NCI-H82 (cell line): ENCODE data around the gene TLCD3B.

ENCODE experiments used
- DNase-seq: peaks from one replicate; lab custom pipeline; 2025; lab: John Stamatoyannopoulos, UW

TLCD3B gene

DNA sequence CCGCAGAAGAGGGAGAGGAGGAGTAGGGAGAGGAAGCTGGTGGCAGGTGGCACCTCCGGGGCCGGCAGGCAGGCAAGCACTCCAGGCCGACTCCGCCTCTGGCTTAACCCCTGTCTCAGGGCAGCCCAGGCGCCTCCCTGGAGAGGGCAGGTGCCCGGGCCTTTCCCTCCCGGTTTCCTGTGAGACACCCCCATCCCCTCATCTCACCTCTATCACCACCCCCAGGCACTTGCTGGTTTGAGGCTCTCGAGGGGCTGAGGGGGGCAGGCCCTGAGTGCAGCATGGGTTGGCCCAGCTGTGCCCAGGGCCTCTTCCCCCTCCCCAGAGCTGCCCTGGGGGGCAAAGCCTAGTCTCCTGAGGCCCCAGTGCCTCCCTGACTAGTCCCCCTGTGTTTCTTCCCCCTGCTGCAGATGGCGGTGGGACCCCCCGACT lies 26.2 kb downstream of the TLCD3B start:
- DNase-seq = peak; percentile 51

DNA sequence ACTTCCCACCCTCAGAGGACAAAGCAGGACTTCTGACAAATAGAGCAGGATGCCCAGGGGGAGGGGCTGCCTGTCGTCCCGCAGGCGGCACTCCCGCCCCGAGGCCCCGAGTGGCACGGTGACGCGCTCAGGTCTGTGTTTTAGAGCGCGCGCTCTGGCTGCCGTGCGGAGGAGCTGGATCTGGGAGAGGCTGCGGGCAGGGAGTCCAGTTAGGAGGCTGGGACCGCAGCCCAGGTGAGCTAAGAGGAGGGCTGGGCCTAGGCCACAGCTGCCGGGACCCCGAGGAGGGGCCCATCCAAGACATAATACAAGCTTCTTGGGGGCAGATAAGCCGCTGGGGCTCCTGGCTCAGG lies 26.7 kb downstream of the TLCD3B start:
- no peak for DNase-seq

DNA sequence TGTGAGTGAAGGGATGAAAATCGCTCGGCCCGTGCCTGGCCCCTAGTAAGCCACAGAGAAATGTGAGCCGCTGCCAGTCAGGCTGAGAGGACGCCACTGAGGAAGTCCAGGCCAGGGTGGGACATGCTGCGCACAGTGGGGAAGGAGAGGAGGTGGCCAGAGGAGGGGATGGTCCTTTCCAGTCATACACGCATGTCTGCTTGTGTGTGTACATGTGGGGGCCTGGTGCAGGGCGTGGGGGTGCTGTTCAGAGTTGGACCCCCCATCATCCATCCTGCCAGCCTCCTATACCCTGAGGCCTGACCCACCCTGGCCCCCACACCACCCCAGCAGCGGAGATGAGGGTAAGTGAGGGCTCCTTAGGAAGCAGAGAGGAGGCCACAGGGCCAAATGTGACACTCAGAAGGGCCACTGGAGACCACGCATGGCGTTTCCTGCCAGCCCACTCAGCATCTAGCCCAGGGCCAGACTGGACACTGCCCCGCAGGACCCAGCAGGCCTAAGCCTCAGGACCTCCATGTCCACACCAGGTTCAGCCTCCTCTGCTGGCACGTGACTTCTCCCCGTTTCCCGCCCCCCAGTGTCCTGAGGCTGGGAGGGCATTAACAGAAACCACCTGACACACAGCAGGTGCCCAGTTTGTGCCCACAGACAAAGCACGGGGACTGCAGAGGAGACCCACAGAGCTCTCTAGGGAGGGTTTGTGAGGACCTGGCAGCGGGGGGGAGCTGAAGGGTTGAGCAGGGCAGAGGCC lies 27.2 kb downstream of the TLCD3B start:
- DNase-seq = no peak

DNA sequence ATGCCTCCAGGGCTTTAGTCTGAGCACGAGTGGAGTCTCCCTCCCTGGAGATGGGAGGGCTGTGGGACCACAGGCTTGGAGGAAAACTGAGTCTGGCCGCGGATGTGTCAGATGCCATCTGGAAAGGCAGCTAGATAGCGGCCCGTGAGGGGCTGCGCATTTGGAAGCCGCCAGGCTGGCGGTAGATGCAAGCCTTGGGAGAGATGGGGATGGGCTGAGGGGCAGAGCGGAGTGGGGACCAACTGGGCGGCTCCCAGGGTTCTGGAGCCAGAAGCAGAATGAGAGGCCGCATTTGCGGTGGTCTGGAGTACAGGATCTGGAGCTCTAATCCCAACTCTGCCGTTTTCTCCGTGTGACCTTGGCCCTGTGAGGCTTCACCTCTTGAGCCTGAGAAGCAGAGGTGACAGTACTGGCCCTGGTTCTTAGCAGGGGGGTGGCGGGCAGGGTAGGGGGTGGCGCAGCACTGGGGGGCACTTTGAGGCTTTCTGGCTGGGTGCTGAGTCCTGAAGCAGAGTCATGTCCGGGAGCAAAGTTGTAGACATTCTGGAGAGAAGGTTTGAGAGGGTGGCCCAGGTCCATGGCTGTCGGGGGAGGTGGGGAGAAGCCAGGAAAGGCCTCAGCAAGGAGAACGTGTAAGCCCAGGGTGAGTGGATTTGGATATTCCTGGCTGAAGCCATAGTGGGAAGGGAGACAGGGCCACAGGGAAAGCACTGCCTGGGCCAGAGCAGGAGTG lies 28.3 kb downstream of the TLCD3B start:
- no peak for DNase-seq

DNA sequence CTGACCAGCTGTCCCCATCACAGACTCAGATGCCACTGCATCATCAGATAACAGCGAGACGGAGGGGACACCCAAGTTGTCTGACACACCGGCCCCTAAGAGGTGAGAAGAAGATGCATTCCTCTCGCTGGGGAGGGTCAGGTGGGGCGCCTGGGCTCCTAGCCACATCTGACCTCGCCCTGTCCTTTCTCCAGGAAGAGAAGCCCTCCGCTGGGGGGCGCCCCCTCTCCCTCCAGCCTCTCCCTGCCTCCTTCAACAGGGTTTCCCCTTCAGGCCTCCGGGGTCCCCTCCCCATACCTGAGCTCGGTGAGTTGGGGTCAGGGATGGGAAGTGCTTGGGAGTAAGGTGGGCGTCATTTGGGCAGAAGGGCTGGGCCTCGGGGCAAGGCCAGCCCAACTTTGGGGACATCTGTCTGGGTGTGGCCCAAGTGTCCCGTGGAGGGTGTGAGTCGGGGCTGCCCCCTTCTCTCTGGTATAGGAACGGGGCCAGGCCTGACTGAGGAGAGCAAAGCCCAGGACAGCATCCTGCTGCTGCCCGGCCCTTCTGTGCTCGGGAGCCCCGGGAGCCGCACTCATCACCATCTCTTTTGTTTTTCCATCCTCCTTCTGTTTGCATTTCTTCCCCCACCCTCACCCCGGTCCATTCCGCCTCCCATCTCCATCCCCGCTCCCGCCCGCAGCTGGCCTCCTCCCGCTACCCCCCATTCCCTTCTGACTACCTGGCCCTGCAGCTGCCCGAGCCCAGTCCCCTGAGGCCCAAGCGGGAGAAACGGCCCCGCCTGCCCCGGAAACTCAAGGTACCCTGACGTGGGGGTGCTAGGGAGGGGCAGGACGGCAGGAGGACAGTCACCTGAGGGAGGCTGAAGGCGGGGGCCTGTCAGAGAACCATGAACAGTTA lies 30.1 kb downstream of the TLCD3B start:
- DNase-seq = no peak

GRCh38 chr16:29999605-30000004 lies 31.5 kb downstream of the TLCD3B start:
- no peak for DNase-seq

- peak; percentile 40 for DNase-seq
Measured at GRCh38 chr16:29996766-29997250, 34.3 kb downstream of the TLCD3B start.

DNA sequence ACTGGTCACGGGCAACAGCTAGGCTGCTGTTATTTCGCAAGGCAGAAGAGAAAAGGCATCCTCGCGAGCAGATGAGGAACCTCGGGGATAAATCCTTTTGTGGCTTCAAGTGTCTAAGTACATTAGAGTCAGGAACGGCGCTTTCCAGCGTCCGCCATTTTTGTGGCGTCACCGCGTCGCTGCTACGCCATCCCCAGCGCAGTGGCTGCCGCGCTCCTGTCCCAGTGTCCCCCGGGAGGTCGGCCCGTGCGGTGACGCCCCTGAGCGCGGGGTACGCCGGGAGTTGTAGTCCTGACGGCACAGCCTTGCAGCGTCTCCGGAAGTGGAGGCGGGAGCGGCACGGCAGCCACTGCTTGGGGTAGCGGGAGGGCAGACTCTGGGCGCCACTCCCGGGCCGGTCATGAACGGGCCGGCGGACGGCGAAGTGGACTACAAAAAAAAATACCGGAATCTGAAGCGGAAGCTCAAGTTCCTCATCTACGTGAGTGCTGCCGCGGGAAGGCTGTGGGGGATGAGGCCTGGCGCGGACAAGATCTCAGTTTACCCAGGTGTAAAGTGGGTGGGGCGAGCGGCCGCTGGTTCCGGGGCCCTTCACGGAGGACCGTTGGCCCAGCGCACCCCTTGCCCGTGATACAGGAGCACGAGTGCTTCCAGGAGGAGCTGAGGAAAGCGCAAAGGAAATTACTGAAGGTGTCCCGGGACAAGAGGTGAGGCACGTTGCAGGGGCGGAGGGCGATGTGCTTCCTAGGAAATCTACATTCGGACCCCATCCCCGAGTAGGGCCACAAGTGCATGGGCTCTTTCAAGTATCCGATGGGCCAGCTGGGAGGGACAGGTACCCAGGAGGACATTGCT lies 34.9 kb downstream of the TLCD3B start, which contains the start of gene INO80E:
INO80E (plus strand) TSS at position 331 of the 855 bp plus-strand sequence; CDS start at position 401, 70 bp downstream.
- peak; percentile 97 for DNase-seq

DNA sequence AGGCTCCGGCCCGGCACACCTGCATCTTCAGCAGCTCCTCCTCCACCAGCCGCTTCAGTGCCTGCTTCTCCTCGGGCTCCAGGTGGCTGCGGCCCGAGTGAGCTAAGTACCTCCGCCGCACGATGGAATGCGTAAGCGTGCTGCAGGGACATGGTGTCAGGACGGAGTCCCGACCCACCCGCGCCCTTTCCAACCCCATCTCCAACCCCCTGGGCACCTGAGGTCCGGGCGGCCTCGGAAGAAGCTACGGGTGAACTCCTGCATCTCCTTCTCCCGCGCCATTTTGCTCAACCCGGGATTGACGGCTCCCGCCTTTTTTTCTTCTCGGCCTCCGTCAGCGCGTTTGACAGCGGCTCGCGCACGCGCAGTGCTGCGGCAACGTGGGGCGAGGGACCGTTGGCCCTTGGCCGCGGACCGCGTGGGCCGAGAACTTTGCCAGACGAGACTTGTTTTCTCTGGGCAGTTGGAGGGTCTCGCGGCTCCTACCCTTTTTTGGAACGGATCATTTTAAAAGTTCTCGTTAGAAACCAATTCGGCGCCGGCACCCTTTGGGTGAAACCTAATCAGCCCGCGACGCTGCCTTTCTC lies 35.7 kb downstream of the TLCD3B start, which contains the start of gene HIRIP3:
HIRIP3 (minus strand) TSS at position 294 of the 587 bp plus-strand sequence; CDS start at position 282, 12 bp downstream.
- peak; percentile 91 for DNase-seq

DNA sequence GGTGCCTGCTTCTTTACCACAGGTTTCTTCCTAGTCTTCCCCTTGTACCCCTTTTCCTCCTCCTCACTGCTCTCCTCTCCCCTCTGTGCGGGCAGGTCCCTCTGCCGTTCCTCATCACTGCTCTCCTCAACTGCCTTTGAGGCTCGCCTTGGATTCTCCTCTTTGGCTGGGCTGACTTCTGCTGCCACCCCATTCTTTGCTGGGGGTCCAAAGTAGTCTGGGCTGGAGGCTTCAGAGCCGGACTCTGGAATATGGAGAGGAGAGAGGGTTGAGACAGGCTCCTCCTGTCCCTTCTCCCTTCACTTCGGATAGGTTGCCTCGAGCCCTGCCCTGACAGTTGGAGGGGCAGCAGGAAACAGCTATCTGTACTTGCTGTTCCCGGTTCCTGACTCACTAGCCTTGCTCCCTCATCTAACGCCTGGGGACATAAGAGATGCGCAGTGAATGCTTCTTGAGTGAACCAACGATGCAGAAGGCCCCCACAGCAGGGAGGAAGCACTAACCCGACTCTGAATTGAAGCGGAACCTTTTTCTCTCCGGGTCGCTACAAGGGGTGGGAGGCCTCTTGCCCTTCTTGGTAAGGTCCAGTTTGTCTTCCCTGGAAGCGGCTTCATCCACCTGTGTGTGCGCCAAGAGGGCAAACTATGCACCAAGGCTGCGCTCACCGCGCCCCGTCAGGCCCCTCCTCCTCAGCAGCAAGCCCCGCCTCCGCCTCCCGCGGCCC lies 36.3 kb downstream of the TLCD3B start:
- DNase-seq = peak; percentile 58

DNA sequence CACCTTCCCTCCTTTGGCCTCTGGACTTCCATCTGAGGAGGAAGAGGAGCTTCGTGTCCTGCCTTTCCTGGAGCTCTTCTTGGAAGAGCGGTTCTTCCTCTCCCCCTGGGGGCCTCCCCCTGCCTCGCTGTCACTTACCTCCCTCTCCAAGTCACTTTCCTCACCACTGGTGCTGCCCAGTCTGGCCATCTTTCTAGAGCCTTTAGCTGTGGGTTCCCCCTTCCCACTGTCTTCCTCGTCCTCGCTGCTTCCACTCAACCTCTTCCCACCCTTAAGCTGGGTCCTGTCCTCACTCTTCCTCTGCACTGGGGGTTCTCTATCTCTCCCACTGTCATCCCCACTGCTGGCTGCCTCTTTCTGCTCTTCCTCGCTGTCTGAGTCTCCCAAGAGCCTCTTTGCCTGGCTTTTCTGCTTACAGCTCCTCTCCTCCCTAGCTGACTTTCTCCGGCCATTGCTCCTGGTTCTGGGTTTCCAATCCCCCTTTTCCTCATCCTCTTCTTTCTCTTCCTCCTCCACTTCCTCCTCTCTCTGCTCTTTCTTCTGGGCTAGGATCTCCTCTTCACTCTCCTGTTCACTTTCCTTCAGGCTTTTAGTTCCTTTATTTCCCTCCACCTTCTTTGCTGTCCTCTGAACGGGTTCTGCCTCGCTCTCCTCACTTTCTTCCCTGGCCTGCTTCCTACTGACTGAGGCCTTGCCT lies 37.0 kb downstream of the TLCD3B start:
- no peak for DNase-seq

DNA sequence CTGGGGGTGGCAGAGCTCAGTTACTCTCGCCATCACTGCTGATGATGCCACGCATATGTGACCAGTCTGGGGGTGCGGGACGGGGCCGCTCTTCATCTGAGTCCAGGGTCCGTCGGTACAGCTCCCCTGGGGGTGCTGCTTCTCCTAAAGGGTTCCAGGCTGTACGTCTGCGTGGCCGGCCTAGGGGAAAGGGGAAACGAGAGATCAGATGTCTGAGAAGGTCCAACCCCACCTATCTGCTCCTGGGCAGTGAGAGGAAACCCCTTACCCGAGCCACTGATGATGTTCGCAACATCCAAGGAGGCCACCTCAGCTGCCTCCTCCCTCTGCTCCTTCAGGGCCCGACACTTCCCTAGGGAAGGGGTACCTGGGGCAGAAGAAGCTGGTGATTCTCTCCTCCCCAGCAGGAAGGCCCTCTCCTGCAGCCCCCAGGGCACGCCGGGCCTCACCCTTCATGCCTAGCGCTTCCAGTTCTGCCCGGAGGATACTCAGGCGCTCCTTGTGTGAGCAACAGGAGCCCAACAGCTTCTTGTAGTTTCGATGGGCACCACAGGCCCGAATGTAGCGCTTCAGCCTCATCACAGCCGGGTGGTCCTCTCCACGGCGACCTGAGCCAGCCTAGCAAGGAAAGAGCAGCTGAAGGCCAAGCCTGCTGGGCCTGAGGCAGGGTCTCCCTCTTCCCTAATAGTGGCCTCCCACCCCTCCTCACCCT lies 37.7 kb downstream of the TLCD3B start:
- DNase-seq = no peak

GRCh38 chr16:29992344-29992967 lies 38.6 kb downstream of the TLCD3B start:
- no peak for DNase-seq

DNA sequence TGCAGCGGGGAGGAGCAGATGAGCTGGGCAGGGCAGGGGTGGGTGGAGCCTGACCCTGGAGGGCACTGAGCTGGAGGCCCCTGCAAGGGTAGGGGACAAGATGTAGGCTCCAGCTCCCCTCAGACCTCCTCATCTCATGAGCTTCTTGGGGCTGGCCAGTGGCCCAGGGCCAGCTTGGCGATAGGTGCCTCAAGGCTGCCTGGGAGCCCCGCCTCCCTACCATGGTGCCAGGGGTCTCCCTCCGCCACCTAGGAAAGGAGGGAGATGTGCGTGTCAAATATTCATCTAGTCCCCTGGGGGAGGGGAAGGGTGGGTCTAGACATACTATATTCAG lies 39.5 kb downstream of the TLCD3B start:
- DNase-seq = no peak

GRCh38 chr16:29990883-29991570 lies 40.0 kb downstream of the TLCD3B start:
- DNase-seq = no peak

DNA sequence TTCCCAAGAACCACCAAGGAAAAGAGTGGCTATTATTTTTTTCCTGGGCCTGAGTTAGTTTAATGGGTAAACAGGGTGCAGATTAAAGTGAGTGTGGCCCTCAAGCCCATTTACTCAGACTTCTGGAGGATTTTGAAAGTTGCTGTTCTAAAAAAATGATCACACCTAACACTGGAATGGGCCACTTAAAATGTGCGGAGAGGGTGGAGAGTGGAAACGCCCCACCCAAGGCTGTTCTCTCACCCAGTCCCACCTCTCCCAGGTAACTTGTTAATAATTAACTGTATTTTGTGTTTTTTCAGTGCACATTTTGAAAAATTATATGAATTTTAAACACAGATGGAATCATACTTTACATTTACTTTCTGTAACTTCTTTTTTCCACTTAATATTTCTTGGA lies 41.0 kb downstream of the TLCD3B start:
- DNase-seq = no peak

- DNase-seq = peak; percentile 47
Measured at GRCh38 chr16:29989111-29989858, 41.8 kb downstream of the TLCD3B start.
